Articular chondrocyte of knee joint (primary cell): ENCODE measurements around the gene STRA6. TPM values are rescaled to one million over a fixed set of nuclear protein-coding genes. Genes with fewer than 3 reads are reported as not detected.

Source experiments
- small RNA-seq: library from RNA; depleted of rRNA; stranded (forward); fragments of <200 nt; gene quantifications from one replicate; pipeline ENCODE3, GENCODE V24; 2012
- total RNA-seq: library from RNA; depleted of rRNA; stranded (reverse); fragments of >200 nt; gene quantifications from 2 replicates; pipeline ENCODE4 v1.2.3, GENCODE V29; 2012

STRA6 gene
- 0.39 and 0.86 TPM in 2 replicates for total RNA-seq

GRCh38 chr15:74202452-74203401, at the start of gene STRA6:
Gene STRA6 (minus strand): TSS chr15:74202787. CDS start chr15:74202267, 520 bp downstream.

GRCh38 chr15:74235962-74236361, 33.4 kb upstream of the STRA6 start, which contains the start of gene CCDC33:
Gene CCDC33 (plus strand): TSS chr15:74236326. CDS start chr15:74236720, 394 bp downstream.

DNA sequence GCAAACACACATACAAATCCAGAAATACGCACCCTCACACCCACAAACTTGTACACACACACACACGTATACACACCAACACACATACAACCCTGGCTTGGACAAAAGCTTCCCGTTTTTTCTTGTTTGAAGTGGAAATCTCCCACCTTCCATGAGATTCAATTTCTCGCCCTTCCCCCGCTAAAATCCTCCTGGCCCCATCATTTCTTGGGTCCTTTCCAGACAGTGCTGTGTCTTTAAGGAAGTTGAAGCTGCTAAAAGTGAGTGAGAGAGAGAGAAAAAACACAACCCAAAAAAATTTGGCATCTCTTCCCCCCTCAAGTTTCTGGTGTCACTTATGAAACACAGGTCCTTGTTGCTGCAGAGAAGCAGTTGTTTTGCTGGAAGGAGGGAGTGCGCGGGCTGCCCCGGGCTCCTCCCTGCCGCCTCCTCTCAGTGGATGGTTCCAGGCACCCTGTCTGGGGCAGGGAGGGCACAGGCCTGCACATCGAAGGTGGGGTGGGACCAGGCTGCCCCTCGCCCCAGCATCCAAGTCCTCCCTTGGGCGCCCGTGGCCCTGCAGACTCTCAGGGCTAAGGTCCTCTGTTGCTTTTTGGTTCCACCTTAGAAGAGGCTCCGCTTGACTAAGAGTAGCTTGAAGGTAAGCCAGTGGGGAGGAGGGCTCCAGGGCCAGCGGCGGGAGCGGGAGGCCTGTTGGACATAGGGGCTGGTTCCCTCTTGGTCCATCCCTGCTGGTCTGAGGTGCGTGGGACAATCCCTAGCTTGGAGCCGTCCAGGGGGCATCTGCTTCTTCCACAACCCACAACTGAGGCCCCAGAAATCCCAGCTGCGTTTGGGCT, 29.0 kb downstream of the STRA6 start, which contains the start of gene ISLR:
ISLR (plus strand) TSS at position 331 of the 839 bp plus-strand sequence. CDS start 1,149 bp downstream, outside the sequence.

GRCh38 chr15:74130155-74130848, 72.3 kb downstream of the STRA6 start, which contains the start of gene ISLR2:
Gene ISLR2 (plus strand): TSS chr15:74130586. CDS start chr15:74132755, 2,169 bp downstream.

Small RNA genes within 50 kb of the gene (small RNA-seq; reads per million reads assigned to genes)
- gene RF00017: not detected

Other genes starting within 250 kb of the STRA6 start
- gene STOML1, start 210.5 kb downstream of the STRA6 start, total RNA-seq: 10.3 and 12.4 TPM in 2 replicates
- gene PML, start 208.1 kb downstream of the STRA6 start, total RNA-seq: 22.9 and 28.4 TPM in 2 replicates
- gene GOLGA6A, start 120.2 kb downstream of the STRA6 start, total RNA-seq: 0.11 and 0.13 TPM in 2 replicates
- gene ISLR2, start 72.2 kb downstream of the STRA6 start, total RNA-seq: not detected in 2 replicates
- gene ISLR, start 29.1 kb downstream of the STRA6 start, total RNA-seq: 250 and 302 TPM in 2 replicates
- gene CCDC33, start 33.5 kb upstream of the STRA6 start, total RNA-seq: not detected in 2 replicates
- gene CYP11A1, start 164.9 kb upstream of the STRA6 start, total RNA-seq: 4.6 and 5.2 TPM in 2 replicates
- gene SEMA7A, start 231.2 kb upstream of the STRA6 start, total RNA-seq: 7.1 and 12.7 TPM in 2 replicates